T-helper 2 cell treated with Interferon-gamma antibody and Interleukin-4, amounts not matched to agents 100 ng/mL and 5 ng/mL, for 36 hours (primary cell): ENCODE data around the gene AMPD3. TPM values are rescaled to one million over a fixed set of nuclear protein-coding genes. Genes with fewer than 3 reads are reported as not detected.
"Not testable (repeated sequence)": the region's sequence is repeated elsewhere in the genome, so short reads cannot be mapped to it uniquely, and the experiment has no call there.

Source experiments
- intact Hi-C: fragments of 100-400 bp; cut with micrococcal nuclease; formaldehyde crosslinking; loops from one replicate; pipeline ENCODE4 v1.15.1; 2023
- total RNA-seq: library from RNA; stranded (reverse); gene quantifications from 2 replicates; pipeline ENCODE4 v1.2.3, GENCODE V29; 2022

AMPD3 gene
- total RNA-seq, 1 donor from 2014 or later: 22.4 TPM

DNA sequence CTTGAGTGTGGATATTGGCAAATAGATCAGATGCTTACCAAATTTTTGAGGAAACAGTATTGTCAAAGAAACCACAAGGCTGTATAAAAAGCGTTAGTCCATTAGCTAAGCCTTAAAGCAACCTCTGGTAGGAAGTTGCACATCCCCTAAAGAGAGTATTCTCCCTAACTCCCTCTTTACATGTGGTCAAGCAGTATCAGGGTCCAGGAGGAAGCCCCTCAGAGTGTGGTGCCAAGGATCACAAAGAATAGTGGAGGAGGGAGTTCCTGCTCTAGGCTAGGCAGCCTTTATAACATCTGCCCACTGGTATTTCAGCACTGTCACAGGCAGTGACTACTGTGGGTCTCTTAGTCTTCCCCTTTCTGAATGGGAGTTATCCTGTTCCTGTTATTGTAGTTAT lies 18.8 kb upstream of the AMPD3 start:
- intact Hi-C loops: no loop called here

DNA sequence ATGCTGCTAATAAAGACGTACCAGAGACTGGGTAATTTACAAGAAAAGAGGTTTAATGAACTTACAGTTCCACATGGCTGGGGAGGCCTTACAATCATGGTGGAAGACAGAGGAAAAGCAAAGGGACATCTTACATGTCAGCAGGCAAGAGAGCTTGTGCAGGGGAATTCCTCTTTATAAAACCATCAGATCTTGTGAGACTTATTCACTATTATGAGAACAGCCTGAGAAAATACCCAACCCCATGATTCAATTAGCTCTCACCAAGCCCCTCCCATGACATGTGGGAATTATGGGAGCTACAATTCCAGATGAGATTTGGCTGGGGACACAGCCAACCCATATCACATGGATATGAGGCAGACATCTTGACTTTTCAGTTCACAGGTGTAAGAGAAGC lies 18.4 kb upstream of the AMPD3 start:
- intact Hi-C loops: not testable (repeated sequence)

DNA sequence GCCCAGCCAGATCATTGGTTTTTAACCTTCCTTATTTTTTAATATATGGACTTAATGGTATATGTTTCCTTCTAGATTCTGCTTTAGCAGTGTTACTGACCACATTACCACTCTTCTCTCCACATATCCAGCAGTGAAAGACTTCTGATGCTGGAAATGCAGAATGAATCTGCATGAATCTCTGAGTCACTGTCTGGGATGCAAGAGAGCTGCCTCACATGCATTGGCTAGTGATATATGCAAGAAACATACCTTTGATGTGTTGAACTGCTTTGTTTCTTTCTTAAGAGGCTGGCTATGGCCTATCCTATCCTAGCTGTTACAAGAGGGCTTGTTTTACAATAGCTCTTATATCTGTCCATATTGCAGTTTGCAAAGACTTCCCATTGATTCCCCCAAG lies 16.6 kb upstream of the AMPD3 start:
- intact Hi-C loops: no loop called here

DNA sequence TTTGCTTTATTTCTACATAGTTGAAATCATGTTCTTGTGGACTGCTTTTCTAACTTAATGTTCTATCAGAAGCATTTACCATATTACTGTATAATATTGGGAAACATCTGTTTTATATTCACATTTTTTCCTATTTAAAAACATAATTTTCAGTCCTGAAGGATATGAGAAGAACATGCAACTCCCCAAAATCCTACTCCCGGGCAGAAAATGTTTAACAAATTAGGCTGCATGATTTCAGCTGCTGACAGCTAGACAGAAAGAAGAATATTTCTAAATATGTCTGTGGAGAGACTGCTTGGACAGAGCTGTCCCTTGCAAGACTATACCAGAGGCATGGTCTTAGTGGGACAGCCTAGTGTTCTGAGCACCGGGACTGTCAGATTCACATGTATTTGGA lies 15.7 kb upstream of the AMPD3 start:
- intact Hi-C loops: no loop called here

DNA sequence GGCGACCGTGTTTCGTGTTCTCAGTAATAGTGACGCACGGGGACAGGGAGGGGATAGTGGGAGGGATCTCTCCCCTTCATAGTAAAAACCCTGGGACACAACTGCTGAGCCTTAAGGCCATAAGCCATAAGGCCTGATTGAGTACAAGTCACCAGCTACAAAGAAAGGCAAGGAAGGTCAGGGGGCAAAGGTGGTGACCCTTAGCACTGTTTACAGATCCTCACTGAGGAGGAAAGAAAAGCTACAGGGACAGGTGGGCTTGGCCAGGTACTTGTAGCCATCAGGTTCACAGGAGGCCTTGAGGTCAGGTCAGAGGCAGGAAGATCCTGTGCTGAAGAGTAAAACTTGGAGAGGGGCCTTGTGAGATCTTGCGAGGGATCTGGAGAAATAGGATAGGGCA lies 15.1 kb upstream of the AMPD3 start:
- intact Hi-C loops: no loop called here

DNA sequence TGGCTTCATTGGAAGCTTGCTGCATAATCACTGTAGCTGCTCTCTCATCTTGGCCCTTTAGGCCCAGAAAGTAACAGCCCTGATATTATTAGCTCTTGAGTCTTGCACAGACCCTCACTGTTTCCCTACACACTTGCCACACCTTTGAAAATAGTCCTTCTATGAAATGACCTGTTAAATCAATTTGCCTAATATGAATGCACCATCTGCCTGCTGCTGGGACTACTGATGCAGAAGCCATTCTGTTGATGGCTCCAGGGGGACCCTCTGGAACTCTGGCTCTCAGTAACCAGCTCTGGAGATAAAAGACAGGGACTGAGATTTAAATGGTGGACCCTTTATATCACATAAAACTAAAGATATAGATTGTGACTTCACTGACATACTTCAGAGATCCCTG lies 14.7 kb upstream of the AMPD3 start:
- intact Hi-C loops: no loop called here

DNA sequence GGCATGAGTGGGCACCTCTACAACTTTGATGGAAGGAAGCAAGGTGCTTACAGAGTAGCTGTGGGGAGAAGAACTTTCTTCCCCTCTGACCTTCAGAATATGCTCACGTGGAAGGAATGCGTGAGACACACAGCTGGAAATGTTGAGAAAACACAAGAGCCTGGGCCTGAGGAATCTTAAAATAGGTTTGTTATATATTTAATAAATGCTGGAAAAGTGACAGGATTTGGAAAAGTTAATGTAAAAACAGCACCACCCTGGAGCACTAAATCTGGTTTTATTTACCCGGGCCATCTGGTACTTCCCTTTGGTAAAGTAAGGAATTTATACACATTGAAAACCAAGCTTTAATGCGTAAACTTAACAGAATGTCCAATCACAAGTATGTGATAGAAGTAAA lies 14.0 kb upstream of the AMPD3 start:
- intact Hi-C loops: no loop called here

DNA sequence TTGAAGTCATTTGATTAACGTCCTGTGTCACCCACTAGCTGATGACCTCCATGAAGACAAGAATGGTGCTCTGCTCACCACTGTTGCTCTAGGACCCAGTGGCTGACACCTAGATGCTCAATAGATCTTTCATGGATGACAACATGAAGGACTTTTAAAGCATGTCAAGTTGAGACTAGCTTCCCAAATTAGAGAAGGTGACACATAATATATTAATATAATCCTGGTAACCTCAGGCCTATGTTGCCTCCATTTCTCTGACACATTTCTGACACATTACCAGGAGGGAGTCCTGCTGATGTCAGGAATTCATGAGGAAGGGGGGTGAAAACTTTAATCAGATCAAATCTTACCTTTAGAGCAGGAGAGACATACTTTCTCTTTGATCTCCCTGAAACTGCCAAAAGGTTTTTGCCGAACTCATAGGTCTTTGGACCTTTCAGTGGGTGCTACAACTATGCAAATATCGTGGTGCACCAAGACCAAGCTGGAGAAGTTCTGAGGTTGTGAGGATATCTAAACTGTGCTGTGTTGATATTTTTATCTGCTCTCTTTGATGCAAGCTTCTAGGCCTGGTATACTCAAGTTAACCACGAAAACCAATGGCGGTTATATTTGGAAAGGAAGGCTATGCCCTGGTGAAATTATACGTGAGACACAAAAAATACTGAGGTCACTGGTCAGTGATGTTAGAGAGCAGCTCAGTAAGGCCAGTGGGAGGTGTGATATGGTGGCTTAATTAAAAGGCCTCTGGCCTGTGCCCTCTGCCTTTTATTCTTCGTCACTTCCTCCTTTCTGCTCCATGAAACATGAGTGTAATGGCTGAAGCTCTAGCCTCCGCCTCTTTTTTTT lies 13.2 kb upstream of the AMPD3 start:
- intact Hi-C loops: loop anchor here (1.0 kb wide), 1 partner anchor 14 kb away; no protein-coding TSS in a partner anchor

DNA sequence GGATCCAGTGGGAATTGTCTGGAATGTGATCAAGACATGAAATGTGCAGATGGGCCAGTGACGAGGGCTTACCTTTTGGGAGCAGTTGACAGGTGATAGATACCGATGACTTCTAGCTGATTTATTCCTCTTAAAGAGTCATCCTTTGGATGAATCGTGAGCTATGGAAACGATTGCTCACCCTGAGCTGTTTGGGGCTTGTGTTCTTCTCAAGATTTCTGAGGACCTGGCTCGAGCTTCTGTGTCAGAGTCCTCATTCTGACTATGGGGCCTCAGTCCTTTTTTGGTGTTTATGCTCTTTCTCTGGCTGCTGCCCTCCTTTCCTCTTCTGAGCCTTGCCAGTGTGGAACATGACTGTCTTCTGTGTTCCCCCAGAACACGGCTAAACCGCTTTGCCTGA lies 11.9 kb upstream of the AMPD3 start:
- intact Hi-C loops: no loop called here

DNA sequence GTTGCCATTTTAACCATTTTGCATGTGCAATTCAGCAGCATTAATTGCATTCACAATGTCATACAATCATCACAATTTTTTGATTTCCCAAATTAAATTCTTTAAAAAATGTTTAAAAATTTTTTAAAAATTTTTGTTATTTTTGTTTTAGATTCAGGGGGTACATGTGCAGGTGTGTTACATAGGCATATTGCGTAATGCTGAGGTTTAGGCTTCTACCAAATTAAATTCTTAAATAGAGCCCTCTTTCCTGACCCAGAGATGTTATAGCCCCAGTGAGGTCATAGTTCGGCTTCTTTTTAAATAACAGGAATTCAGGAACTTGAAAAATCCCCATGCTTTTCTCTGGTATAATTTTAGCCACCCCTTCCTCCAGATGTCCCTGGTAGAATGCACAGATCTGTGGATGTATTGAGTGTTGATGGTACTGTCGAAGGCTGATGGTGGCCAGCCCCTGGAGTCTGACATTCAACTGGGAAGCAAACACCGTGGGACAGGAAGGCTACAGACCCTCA lies 11.3 kb upstream of the AMPD3 start:
- intact Hi-C loops: no loop called here

DNA sequence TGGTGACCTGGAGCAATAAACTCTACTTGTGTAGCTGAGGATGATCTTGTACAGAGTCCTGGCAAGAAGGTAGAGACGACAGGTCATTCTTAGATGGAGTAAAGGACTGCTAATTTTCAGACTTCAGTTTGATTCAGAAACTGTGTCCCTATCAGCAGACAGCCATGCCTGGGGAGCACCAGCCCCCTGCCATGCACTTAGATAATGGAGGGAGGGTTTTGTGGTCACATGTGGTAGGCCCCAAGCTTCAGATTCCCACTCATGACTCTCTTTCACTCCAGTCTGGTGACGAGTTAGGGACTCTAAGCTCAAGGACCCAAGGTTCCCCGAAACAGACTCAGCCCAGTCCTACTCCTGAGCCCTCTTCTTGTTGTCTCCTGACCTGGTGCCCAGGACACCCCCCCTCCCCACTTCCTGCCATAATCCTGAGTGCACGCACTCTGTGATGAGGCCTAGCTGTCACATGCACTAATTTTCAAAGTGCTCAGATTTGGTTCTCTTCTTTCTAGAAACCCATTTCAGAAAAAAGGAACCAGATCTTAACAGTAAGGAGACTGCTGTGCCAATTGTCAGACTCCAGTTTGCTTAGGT lies 10.2 kb upstream of the AMPD3 start:
- intact Hi-C loops: no loop called here

DNA sequence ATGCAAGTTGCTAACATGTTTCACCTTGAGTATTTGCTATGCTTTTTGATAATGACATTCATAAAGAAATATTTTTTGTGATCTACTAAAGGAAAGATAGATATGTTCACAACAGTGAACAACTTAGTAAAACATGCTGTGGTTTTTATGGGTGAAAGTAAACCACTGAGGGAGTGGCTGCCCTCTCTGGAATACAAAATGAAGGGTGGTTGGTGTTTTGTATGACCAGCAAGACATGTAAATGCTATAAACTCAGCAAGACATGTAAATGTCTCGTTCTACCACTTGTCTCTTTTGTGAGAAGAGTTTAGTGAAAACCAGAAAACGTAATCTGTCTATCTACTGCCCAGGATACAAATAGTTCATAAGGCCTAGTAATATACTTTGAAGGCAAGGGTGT lies 7.6 kb upstream of the AMPD3 start:
- intact Hi-C loops: no loop called here

DNA sequence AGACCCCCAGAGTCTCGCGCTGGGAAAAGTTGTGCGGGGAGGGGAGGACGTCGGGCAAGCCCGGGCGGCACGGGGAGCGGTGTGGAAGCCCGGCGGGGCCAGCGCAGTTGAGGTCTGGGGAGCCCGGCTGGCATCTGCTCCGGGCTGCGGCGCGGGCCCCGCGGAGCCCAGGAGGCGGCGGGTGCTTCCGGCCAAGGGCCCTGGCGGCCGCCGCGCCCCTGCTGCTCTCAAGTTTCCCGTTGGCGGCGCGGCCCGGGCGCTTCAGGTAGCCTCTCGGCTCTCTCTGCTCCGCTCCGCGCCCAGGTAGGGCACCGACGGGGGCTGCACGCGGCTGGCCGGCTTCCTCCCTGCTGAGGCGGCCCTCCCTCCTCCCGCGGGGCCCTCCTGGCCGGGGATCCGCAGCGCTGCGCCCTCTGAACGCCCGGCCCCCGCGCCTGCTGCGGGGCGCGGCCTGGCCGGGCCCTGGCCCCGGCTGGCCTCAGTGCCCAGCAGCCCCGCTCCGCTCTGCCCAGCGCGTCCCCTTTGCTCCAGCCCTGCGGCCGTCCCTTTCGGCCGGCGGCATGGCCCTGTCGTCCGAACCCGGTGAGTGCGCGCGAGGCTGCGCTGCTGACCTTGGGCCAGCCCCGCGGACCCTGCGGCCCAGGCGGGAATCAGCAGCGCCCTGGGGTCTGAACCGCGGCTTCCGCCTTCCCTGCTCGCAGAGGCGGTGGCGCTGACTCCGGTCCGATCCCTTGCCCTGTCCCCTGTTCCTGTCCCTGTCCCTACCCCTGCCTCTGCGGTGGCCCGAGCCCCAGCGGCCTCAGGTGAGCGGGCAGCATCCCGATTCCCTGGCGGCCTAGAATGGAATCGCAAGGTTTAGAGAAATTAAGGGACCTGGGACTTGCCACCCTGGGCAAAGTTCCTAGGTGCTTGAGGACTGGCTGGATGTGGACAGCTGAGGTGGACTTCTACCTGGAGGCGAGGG lies 4.3 kb upstream of the AMPD3 start:
- intact Hi-C loops: no loop called here

DNA sequence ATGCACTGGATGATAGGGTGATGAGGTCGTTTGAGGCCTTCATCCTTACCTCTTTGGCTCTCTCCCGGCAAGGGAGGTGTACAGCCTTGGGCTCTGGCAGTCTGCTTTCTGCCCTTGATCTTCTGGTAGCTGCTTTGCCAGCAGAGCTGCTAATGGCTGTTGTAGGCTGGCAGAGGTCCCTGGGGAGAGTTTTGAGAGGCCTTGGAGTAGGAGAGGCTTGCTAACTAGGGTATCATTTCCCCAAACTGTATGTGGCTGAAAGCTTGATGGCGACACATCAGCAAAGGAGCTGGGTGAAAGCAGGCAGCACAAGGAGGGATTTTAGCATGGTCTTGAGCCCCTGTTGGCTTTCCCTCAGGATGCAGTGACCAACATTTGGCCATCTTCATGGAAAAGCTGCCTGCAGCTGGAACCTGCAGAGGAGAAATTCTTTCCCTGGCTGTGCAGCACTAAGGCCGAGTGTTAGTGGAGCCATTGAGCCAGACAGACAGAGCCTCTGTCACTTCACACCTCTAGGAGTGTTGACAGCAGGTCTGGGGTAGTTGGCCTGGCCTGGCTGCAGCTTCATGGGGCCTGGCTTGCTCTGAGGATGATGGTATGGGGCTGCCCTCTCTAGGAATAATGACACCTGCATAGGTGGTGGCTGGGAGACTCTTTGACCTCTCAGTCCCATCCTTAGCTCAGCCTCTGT lies 3.5 kb upstream of the AMPD3 start:
- intact Hi-C loops: no loop called here

DNA sequence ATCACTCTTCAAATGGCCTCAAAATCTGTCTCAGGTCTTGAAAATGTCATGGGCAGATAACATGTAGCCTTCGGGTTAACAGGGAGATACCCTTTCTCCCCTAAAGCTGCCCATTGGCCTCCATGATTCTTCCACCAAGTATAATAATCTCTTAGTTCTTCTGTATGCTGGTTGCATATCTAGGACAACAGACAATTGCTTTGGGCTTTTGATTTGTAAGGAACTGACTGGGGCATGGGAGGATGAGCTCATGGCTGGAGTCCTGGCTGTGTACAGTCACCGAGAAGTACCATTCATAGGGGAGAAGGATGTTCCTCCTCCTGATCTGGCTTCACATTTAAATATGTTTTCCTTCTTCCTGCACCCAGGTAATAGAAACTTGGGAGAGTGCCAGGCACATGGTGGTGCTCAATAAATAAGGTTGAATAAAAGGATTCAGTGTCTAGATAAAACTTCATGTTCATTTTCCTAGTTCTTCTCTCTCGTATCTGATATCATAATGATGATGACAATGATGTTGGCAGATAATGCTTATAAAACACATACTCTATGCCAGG lies 2.8 kb upstream of the AMPD3 start:
- intact Hi-C loops: no loop called here

DNA sequence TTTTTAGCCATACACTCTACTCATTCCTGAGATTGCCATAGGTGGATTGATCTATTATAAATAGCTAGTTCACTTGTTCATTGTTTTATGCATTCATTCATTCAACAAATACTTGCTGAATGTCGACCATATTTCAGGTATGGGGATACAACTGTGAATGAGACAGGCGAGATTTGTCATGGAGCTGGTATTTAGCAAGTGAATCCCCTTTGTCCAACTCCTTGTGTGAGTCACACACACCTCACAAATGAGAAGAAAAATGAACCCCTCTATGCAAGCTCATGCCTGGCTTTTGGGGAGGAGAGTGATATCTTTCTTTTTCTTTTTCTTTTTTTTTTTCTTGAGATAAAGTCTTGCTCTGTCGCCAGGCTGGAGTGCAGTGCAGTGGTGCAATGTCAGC lies 1.8 kb upstream of the AMPD3 start:
- intact Hi-C loops: no loop called here

DNA sequence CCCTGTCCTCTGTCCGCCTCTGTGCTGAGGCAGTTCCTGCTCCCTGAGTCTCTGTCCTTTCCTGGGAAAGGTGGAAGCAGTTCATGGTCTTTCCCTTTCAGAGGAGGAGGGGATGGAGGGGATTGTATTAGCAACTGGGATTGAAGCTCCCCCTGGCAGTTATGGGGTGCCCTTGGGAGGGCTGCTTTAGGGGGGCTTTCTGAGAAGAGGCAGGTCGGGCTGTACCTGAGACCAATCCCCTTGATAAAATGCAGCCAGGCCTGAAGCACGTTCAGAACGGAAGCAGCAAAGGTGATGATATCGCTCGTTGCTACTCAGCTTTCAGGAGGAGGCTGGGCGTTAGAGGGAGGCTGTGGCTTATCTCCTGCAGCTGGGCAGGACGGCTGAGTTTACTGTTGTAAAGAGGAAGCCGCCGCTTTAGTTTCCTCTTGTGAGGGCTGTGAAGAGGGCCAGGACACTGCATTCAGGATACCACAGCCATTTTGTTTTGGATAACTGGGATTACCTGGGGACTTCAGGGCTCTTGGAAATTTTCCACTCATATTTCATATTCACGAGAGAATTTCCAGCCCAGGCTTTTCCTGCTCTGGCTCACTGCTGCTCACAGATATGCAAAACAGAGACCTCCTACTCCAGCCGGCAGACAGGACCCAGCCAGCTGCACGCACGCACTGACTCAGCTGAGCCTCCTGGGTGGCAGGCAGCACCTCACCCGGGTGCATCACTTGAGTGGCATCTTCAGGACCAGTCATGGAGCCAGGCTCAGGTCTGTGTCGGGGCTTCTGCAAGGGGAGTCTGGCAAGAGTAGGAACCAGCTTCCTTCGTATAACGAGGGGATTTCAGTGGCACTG lies 798 bp downstream of the AMPD3 start:
- intact Hi-C loops: loop anchor here (1.0 to 5.0 kb wide), 7 partner anchors 14 to 1204 kb away; partner anchors contain the start of genes ADM, CTR9, EIF4G2 and ZBED5

DNA sequence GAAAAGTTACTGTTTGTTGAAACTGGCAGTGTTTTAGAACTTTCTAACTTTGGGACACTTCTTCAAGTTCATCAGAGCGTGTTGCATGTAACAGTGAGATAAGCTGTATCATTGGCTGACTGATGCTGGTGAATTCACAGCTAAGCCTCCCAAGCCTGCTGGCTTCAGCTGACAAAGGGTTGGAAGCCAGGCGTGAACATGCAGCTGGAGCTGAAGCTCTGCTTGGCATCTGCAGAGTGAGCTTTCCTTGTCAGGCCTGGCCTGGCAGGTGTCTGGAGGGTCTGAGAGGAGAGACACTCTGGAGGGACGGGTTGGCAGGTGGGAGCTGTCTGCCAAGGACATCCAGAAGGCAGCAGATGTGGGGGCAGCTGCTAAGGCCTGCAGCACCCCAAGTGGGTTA lies 1.5 kb downstream of the AMPD3 start:
- intact Hi-C loops: loop anchor here (1.0 to 5.0 kb wide), 6 partner anchors 14 to 1204 kb away; partner anchors contain the start of genes ADM, EIF4G2 and ZBED5

DNA sequence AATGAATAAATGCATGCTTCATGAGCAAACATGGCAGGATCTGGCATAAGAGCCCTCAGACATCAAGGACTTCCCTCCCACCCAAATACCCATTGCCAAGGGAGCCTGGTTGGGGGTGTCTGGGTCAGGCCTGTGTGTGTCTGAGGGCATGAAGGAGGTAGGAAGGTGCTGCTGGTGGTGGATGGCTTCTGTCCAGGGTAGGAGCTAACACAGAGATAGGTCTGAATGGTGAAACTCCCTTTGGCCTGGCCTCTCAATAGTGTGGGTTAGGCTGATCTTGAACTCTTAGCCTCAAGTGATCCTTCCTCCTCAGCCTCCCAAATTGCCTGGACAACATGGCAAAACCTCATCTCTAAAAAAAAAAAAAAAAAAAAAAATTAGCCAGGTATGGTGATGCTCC lies 2.8 kb downstream of the AMPD3 start:
- intact Hi-C loops: loop anchor here (2.0 to 5.0 kb wide), 5 partner anchors 45 to 1206 kb away; partner anchors contain the start of genes ADM, EIF4G2 and ZBED5
